ENCODE data around the gene FHL1.
"Not testable (repeated sequence)": the region's sequence is repeated elsewhere in the genome, so short reads cannot be mapped to it uniquely, and the experiment has no call there.

FHL1 gene

GRCh38 chrX:136214551-136214950, 67.2 kb downstream of the FHL1 start:
- H3K9me3 Mint-ChIP-seq: no peaks in the 10 kb centered on the region
- peaks cover 0 to 5% of the 10 kb centered on the region in 2 donors for H3K27me3 Mint-ChIP-seq
- ATAC-seq (replicated peaks) (no peak), DNase-seq (no peak)
- peaks cover 9 to 21% of the 10 kb centered on the region in 2 donors for H3K36me3 Mint-ChIP-seq
- no peak overlapping the region for H3K27ac Mint-ChIP-seq
- H3K4me3 Mint-ChIP-seq: no peak overlapping the region
- peaks cover 18 to 22% of the 10 kb centered on the region in 2 donors for H3K4me1 Mint-ChIP-seq

- Mint-ChIP-seq H3K27me3 (peaks cover 0 to 5% of the 10 kb centered on the region in 2 donors), H3K9me3 (no peaks in the 10 kb centered on the region), H3K36me3 (peaks cover 2 to 16% of the 10 kb centered on the region in 2 donors), H3K27ac (no peak overlapping the region), H3K4me1 (peaks cover 9 to 12% of the 10 kb centered on the region in 2 donors), H3K4me3 (no peak overlapping the region)
- ATAC-seq (replicated peaks): no peak
- no peak for DNase-seq
Measured at GRCh38 chrX:136215559-136215958, 68.2 kb downstream of the FHL1 start.

GRCh38 chrX:136219893-136220292, 72.6 kb downstream of the FHL1 start:
- no peak for DNase-seq
- Mint-ChIP-seq H3K27me3 (peaks cover 0 to 4% of the 10 kb centered on the region in 2 donors), H3K4me3 (no peak overlapping the region), H3K4me1 (no peaks in the 10 kb centered on the region), H3K36me3 (peaks cover 4 to 11% of the 10 kb centered on the region in 2 donors), H3K27ac (no peak overlapping the region), H3K9me3 (no peaks in the 10 kb centered on the region)
- ATAC-seq (replicated peaks): no peak

- H3K4me3 Mint-ChIP-seq: no peak overlapping the region
- no peak overlapping the region for H3K27ac Mint-ChIP-seq
- H3K36me3 Mint-ChIP-seq: peaks cover 7 to 11% of the 10 kb centered on the region in 2 donors
- H3K9me3 Mint-ChIP-seq: no peaks in the 10 kb centered on the region
- ATAC-seq (replicated peaks): no peak
- DNase-seq: no peak
- peaks cover 0 to 4% of the 10 kb centered on the region in 2 donors for H3K27me3 Mint-ChIP-seq
- H3K4me1 Mint-ChIP-seq: peaks cover 2 to 3% of the 10 kb centered on the region in 2 donors
Measured at GRCh38 chrX:136220540-136220939, 73.2 kb downstream of the FHL1 start.

GRCh38 chrX:136220951-136221350, 73.6 kb downstream of the FHL1 start:
- DNase-seq (no peak), ATAC-seq (replicated peaks) (no peak)
- no peaks in the 10 kb centered on the region for H3K9me3 Mint-ChIP-seq
- peaks cover 0 to 4% of the 10 kb centered on the region in 2 donors for H3K27me3 Mint-ChIP-seq
- H3K36me3 Mint-ChIP-seq: peaks cover 11 to 15% of the 10 kb centered on the region in 2 donors
- H3K27ac Mint-ChIP-seq: no peak overlapping the region
- H3K4me3 Mint-ChIP-seq: no peak overlapping the region
- H3K4me1 Mint-ChIP-seq: peaks cover 3 to 6% of the 10 kb centered on the region in 2 donors

GRCh38 chrX:136221851-136222513, 74.6 kb downstream of the FHL1 start:
- DNase-seq: no peak
- Mint-ChIP-seq H3K4me3 (no peak overlapping the region), H3K4me1 (peaks cover 3 to 6% of the 10 kb centered on the region in 2 donors), H3K9me3 (no peaks in the 10 kb centered on the region), H3K27me3 (peaks cover 0 to 4% of the 10 kb centered on the region in 2 donors), H3K27ac (no peak overlapping the region), H3K36me3 (peaks cover 11 to 20% of the 10 kb centered on the region in 2 donors)
- no peak for ATAC-seq (replicated peaks)

- ATAC-seq (replicated peaks) (no peak), DNase-seq (no peak)
- Mint-ChIP-seq H3K36me3 (peaks cover 18 to 31% of the 10 kb centered on the region in 2 donors), H3K27ac (no peak overlapping the region), H3K27me3 (no peaks in the 10 kb centered on the region), H3K4me3 (no peak overlapping the region), H3K9me3 (no peaks in the 10 kb centered on the region), H3K4me1 (peaks cover 5 to 15% of the 10 kb centered on the region in 2 donors)
Measured at GRCh38 chrX:136227074-136227473, 79.7 kb downstream of the FHL1 start.

GRCh38 chrX:136227948-136228838, 80.9 kb downstream of the FHL1 start:
- Mint-ChIP-seq H3K27me3 (no peaks in the 10 kb centered on the region), H3K9me3 (no peaks in the 10 kb centered on the region), H3K4me3 (peak overlapping the region; percentile 10 to 29), H3K27ac (no peak overlapping the region), H3K36me3 (peaks cover 19 to 31% of the 10 kb centered on the region in 2 donors), H3K4me1 (peaks cover 5 to 15% of the 10 kb centered on the region in 2 donors)
- DNase-seq (no peak), ATAC-seq (replicated peaks) (peak; percentile 47 to 58)

- DNase-seq (no peak), ATAC-seq (replicated peaks) (peak in 1 of 2 donors; percentile 55)
- Mint-ChIP-seq H3K4me1 (peaks cover 5 to 15% of the 10 kb centered on the region in 2 donors), H3K9me3 (no peaks in the 10 kb centered on the region), H3K27ac (peak overlapping the region; percentile 37), H3K36me3 (peaks cover 20 to 28% of the 10 kb centered on the region in 2 donors), H3K27me3 (no peaks in the 10 kb centered on the region), H3K4me3 (peak overlapping the region; percentile 10 to 47)
Measured at GRCh38 chrX:136228839-136229207, 81.5 kb downstream of the FHL1 start.

GRCh38 chrX:136237074-136237473, 89.7 kb downstream of the FHL1 start:
- no peak for ATAC-seq (replicated peaks)
- Mint-ChIP-seq H3K36me3 (peaks cover 10 to 12% of the 10 kb centered on the region in 2 donors), H3K27me3 (no peaks in the 10 kb centered on the region)

GRCh38 chrX:136237849-136238248, 90.5 kb downstream of the FHL1 start:
- H3K27ac Mint-ChIP-seq; H3K9me3 Mint-ChIP-seq; H3K4me3 Mint-ChIP-seq; H3K4me1 Mint-ChIP-seq; H3K27me3 Mint-ChIP-seq; DNase-seq; ATAC-seq (replicated peaks): not testable (repeated sequence)
- H3K36me3 Mint-ChIP-seq: peaks cover 16 to 17% of the 10 kb centered on the region in 2 donors

More at GRCh38 chrX:136237074-136237473, 89.7 kb downstream of the FHL1 start:
- H3K27ac Mint-ChIP-seq: no peak overlapping the region
- no peaks in the 10 kb centered on the region for H3K9me3 Mint-ChIP-seq
- H3K4me1 Mint-ChIP-seq: no peaks in the 10 kb centered on the region
- H3K4me3 Mint-ChIP-seq: no peak overlapping the region
- no peak for DNase-seq

- H3K4me1 Mint-ChIP-seq: peaks cover 2 to 10% of the 10 kb centered on the region in 2 donors
- ATAC-seq (replicated peaks) (no peak), DNase-seq (no peak)
- H3K9me3 Mint-ChIP-seq: no peaks in the 10 kb centered on the region
- no peak overlapping the region for H3K4me3 Mint-ChIP-seq
- H3K36me3 Mint-ChIP-seq: peaks cover 16 to 19% of the 10 kb centered on the region in 2 donors
- peaks cover 0 to 13% of the 10 kb centered on the region in 2 donors for H3K27me3 Mint-ChIP-seq
- no peak overlapping the region for H3K27ac Mint-ChIP-seq
Measured at GRCh38 chrX:136246201-136246600, 98.9 kb downstream of the FHL1 start.

GRCh38 chrX:136250191-136251040, 103.1 kb downstream of the FHL1 start:
- H3K27ac Mint-ChIP-seq: peak overlapping the region; percentile 42

More at GRCh38 chrX:136250191-136251040, 103.1 kb downstream of the FHL1 start:
- ATAC-seq (replicated peaks): peak; percentile 44 to 56
- Mint-ChIP-seq H3K4me1 (peaks cover 2 to 10% of the 10 kb centered on the region in 2 donors), H3K36me3 (no peaks in the 10 kb centered on the region), H3K27me3 (no peaks in the 10 kb centered on the region), H3K4me3 (peak overlapping the region; percentile 69 to 93), H3K9me3 (no peaks in the 10 kb centered on the region)
- no peak for DNase-seq

Data from stimulated activated naive B cell treated with anti-CD40 and anti-IgM and Interleukin-4, amounts not matched to agents 10 μg/mL and 1 μg/mL and 100 μg/mL, for 72 hours (primary cell).